ENCODE measurements around the gene KDM5B.
"Not testable (repeated sequence)": the region's sequence is repeated elsewhere in the genome, so short reads cannot be mapped to it uniquely, and the experiment has no call there.

The KDM5B gene

DNA sequence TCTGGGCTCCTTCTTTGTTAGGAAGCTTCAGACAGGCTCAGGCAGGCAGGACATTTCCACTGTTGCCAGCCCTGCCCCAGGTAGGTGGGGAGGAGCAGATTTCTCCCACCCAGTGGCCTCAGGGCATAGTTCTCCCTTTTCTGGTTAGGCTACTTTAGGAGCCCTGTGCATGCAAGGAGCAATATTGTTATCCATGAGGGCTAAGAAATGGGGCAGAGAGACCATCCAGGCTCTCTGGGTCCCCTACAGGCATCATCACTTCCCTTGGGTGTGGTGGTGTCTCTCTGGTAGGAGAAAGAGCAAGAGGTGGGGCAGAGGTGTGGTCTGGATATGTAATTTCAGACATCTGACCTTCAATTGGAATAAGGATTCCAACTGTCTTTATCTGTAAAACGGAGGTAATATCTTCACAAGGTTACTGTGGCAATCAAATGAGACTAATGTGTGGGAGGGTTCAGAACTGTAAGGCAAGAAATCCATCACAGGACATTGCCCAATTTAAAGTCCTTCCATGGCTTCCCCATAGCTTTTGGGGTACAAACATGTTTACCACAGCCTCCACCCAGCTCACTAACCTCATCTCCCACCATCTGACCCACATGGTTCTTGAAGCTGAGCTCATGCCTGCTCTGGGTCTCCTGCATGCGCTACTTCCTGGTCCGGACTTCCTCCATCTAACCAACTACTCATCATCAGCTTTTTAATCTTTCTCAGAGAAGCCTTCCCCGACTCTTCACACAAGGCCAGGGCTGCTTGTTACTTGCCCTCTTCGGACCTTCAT is 28.6 kb upstream of the KDM5B start:
- TF ChIP-seq, protein P1, sequence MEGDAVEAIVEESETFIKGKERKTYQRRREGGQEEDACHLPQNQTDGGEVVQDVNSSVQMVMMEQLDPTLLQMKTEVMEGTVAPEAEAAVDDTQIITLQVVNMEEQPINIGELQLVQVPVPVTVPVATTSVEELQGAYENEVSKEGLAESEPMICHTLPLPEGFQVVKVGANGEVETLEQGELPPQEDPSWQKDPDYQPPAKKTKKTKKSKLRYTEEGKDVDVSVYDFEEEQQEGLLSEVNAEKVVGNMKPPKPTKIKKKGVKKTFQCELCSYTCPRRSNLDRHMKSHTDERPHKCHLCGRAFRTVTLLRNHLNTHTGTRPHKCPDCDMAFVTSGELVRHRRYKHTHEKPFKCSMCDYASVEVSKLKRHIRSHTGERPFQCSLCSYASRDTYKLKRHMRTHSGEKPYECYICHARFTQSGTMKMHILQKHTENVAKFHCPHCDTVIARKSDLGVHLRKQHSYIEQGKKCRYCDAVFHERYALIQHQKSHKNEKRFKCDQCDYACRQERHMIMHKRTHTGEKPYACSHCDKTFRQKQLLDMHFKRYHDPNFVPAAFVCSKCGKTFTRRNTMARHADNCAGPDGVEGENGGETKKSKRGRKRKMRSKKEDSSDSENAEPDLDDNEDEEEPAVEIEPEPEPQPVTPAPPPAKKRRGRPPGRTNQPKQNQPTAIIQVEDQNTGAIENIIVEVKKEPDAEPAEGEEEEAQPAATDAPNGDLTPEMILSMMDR (conservative IDR thresholded peaks at IDR 0.05; ENCODE audit: low read depth), result no peak
- POLR2A ChIA-PET (ENCODE audit: low non-redundant PET), result interaction anchor here (0.8 kb wide), 1 partner anchor 24 kb away, joined by 4 read pairs; no protein-coding TSS in a partner anchor
- peak; percentile 90 for DNase-seq (ENCODE audit: low spot score)
- CTCF ChIA-PET, result interaction anchor here (0.6 to 1.2 kb wide), 3 partner anchors 24 to 134 kb away, joined by 3 read pairs; no protein-coding TSS in a partner anchor
- H3K27ac ChIP-seq, result no peak overlapping the region

DNA sequence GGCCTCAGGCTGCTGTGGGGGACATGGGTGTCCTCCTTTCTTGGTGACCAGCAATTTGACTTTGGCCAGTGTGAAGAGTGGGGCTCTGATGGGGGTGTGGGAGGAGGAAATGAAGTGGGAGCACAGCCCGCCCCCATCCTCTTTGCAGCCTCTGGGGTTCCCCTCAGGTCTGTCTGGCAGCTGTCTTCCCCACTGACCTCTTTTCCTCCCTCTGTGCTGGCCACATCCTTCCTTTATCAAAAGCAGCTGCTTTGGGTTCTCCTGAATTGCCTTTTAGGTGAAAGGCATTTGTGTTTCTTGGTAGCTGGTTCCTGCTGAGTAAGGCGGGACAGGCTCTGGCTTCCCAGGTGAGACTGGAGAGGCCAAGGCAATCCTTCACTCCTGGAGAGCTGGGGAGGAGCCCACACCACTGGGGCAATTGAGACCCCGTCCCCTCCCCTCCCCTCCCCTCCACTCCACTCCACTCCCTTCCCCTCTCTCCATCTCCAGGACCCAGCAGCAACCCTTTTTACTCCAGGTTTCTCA is 27.4 kb upstream of the KDM5B start:
- H3K27ac ChIP-seq, result no peak overlapping the region
- TF ChIP-seq, protein P1 (conservative IDR thresholded peaks at IDR 0.05; ENCODE audit: low read depth), result no peak
- POLR2A ChIA-PET (ENCODE audit: low non-redundant PET), result no interaction called here
- no peak for DNase-seq (ENCODE audit: low spot score)
- CTCF ChIA-PET, result interaction anchor here (0.9 to 1.3 kb wide), 3 partner anchors 10 to 25 kb away, joined by 3 read pairs; no protein-coding TSS in a partner anchor

DNA sequence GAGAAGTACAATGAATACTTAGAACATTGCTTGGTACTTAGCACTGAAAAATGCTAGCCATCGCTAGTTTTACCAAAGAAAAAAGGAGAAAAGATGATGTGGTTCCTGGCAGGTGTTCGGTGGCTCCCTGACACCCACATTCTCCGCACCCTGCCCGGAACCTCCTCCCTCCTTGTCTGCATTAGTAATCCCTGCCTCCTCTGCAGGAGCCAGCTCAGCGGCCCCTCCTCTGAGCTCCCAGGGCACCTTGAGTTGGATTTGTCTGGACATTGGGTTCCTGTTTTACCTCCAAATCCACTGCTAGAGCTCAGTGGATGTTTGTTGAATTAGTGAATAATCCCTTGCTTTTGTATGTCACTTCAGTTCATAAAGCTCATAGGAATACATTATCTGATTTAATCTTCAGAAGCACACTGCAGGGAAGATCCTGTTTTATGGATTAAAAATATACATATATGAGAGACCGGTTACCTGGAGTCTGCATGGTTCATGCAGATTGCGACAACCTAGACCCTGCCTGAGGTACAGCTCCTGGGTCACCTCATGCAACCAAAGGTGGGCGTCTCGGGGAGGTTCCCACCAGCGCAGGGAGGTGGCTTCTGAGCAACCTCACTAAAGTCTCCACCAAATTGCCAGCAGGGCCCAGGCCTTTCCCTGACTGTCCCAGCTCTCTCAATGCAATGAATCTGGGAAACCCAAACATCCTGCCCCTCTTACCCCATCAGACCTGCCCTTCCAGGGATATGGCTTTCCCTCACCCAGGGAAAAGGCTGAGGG is 26.7 kb upstream of the KDM5B start:
- ChIA-PET POLR2A (ENCODE audit: low non-redundant PET) (no interaction called here), CTCF (interaction anchor here (0.6 to 1.3 kb wide), 6 partner anchors 11 to 1289 kb away, joined by 3 read pairs; no protein-coding TSS in a partner anchor)
- TF ChIP-seq, protein P1 (conservative IDR thresholded peaks at IDR 0.05; ENCODE audit: low read depth), result no peak
- peak; percentile 79 for DNase-seq (ENCODE audit: low spot score)
- H3K27ac ChIP-seq, result no peak overlapping the region

DNA sequence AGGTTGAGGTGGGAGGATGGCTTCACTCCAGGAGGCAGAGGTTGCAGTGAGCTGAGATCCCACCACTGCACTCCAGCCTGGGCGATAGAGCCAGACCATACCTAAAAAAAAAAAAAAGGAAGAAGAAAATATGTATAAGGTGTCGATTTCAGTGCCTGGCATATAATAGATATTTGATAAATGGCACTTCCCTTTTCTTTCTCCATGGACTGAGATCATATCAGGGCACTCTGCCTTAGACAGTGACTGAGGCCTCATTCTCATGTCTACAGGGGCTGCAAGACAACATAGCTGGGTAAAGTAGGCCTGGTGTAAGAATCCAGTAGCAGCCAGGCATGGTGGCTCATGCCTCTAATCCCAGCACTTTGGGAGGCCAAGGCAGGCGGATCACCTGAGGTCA is 23.7 kb upstream of the KDM5B start:
- CTCF ChIA-PET, result interaction anchor here (0.6 to 1.0 kb wide), 2 partner anchors 12 to 1484 kb away, joined by 3 to 4 read pairs; no protein-coding TSS in a partner anchor
- no peak for DNase-seq (ENCODE audit: low spot score)
- POLR2A ChIA-PET (ENCODE audit: low non-redundant PET), result no interaction called here
- TF ChIP-seq, protein P1 (conservative IDR thresholded peaks at IDR 0.05; ENCODE audit: low read depth), result no peak
- no peak overlapping the region for H3K27ac ChIP-seq

DNA sequence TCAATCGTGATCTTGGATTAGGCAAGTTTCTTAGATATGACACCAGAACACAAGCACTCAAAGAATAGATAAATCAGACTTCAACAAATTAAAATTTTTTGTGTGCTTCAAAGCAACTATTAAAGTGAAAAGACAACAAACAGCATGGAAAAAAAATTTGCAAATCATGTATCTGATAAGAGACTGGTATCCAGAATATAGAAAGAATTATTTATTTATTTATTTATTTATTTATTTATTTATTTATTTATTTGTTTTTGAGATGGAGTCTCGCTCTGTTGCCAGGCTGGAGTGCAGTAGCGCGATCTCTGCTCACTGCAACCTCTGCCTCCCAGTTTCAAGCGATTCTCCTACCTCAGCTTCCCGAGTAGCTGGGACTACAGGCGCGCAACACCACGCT is 21.0 kb upstream of the KDM5B start:
- CTCF ChIA-PET, result not testable (repeated sequence)

DNA sequence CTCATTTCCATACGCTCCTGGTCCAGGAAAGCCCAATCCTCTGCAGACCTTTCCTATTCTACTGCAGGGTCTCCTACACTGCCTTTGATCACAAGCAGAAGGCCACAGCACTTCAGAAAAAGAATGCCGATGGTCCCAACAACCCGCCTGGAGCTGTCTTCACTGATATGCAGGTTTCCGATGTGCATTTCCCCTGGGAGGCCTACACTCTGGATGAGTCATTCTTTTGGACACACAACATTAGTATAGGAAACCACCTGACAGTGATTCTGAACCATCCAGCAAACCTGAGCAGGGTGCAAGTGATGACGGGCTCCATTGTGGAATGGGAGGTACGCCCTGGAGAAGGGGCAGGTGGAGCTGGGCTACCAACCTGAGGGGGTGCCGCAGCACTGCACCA is 17.5 kb upstream of the KDM5B start:
- TF ChIP-seq, protein P1 (conservative IDR thresholded peaks at IDR 0.05; ENCODE audit: low read depth), result no peak
- POLR2A ChIA-PET (ENCODE audit: low non-redundant PET), result interaction anchor here (0.5 kb wide), 1 partner anchor 1595 kb away, joined by 3 read pairs; no protein-coding TSS in a partner anchor
- H3K27ac ChIP-seq, result no peak overlapping the region
- CTCF ChIA-PET, result no interaction called here
- DNase-seq (ENCODE audit: low spot score), result no peak

More for the DNA sequence above, 21.0 kb upstream of the KDM5B start:
- H3K27ac ChIP-seq; POLR2A ChIA-PET (ENCODE audit: low non-redundant PET); DNase-seq (ENCODE audit: low spot score): not testable (repeated sequence)
